H1 (cell line): ENCODE measurements around the gene BMP4. TPM values are rescaled to one million over a fixed set of nuclear protein-coding genes. Genes with fewer than 3 reads are reported as not detected.
A peak's percentile ranks its signal among the peaks of the same experiment; 100 is the strongest.

Experiments
- CTCF ChIA-PET: fragments of 300-600 bp; sonication (Branson Sonifier 250); formaldehyde crosslinking; loops from one replicate; lab custom pipeline; 2021; ENCODE audit not compliant: partially characterized antibody; lab: Charles Lee
- POLR2A ChIA-PET: fragments of 300-600 bp; sonication (Branson Sonifier 250); formaldehyde crosslinking; loops from one replicate; lab custom pipeline; 2021; ENCODE audit warnings: inconsistent platforms; ENCODE audit not compliant: partially characterized antibody; lab: Charles Lee
- DNase-seq, 2 experiments: peaks; one replicate each; pipeline versions ENCODE4 v3.0.0 to v3.0.0-alpha.2; 2010 to 2022; ENCODE audit warnings: low spot score in 2 of 2, low read depth in 1 of 2, mixed read lengths in 1 of 2
- FAIRE-seq: peaks from 2 replicates; lab custom pipeline; 2011; peaks lifted over from hg19 to GRCh38; lab: Jason Lieb, UNC
- H2AFZ ChIP-seq: 2 replicates; pipeline ENCODE4 v1.8.1; 2012; ENCODE audit warnings: low read length, inconsistent platforms
- H2AK5ac ChIP-seq: 2 replicates; pipeline ENCODE4 v1.6.1; 2013; ENCODE audit warnings: low read depth, low read length
- H2BK120ac ChIP-seq: replicated peaks from 2 replicates; pipeline ENCODE3; 2013; ENCODE audit warnings: low read depth, low read length, inconsistent platforms
- H2BK12ac ChIP-seq: 2 replicates; pipeline ENCODE4 v1.6.1; 2013; ENCODE audit warnings: low read depth, low read length
- H2BK15ac ChIP-seq: 2 replicates; pipeline ENCODE4 v1.6.1; 2013; ENCODE audit warnings: low read length
- H2BK20ac ChIP-seq: 2 replicates; pipeline ENCODE4 v1.6.1; 2013; ENCODE audit warnings: low read length
- H2BK5ac ChIP-seq: 2 replicates; pipeline ENCODE4 v1.6.1; 2013; ENCODE audit warnings: low read depth, low read length
- H3K14ac ChIP-seq: 2 replicates; pipeline ENCODE4 v1.6.1; 2013; ENCODE audit warnings: inconsistent platforms; ENCODE audit not compliant: insufficient read length
- H3K18ac ChIP-seq: 2 replicates; pipeline ENCODE4 v1.6.1; 2013; ENCODE audit warnings: low read length; ENCODE audit errors: extremely low read depth
- H3K23ac ChIP-seq: 2 replicates; pipeline ENCODE4 v1.6.1; 2013; ENCODE audit warnings: inconsistent platforms; ENCODE audit not compliant: insufficient read length
- H3K23me2 ChIP-seq: 2 replicates; pipeline ENCODE4 v1.6.1; 2013; ENCODE audit warnings: low read depth, low read length
- H3K27ac ChIP-seq: 2 replicates; pipeline ENCODE4 v1.6.1; 2011; ENCODE audit warnings: low read depth, low read length, inconsistent platforms
- H3K27me3 ChIP-seq, 4 experiments: replicated peaks in 1 of 4; 1 replicate in 1 of 4; 2 replicates in 3 of 4; pipeline versions ENCODE4 v1.6.1 to v1.8.1; 2011 to 2013; ENCODE audit warnings: low read length in 3 of 4, mild to moderate bottlenecking in 3 of 4, inconsistent platforms in 2 of 4, mixed read lengths in 2 of 4, moderate library complexity in 1 of 4; ENCODE audit not compliant: control insufficient read depth in 3 of 4, insufficient read depth in 3 of 4; ENCODE audit errors: extremely low read depth in 1 of 4
- H3K36me3 ChIP-seq, 4 experiments: 2 replicates each; pipeline versions ENCODE4 v1.6.1 to v1.8.1; 2011 to 2013; ENCODE audit warnings: mild to moderate bottlenecking in 4 of 4, low read length in 3 of 4, moderate library complexity in 2 of 4, control low read depth in 1 of 4, inconsistent platforms in 1 of 4; ENCODE audit not compliant: insufficient read depth in 4 of 4, control insufficient read depth in 2 of 4
- H3K4ac ChIP-seq: replicated peaks from 2 replicates; pipeline ENCODE3; 2013; ENCODE audit warnings: low read length, low read depth, mixed read lengths, inconsistent platforms; ENCODE audit not compliant: insufficient read length
- H3K4me1 ChIP-seq, 4 experiments: replicated peaks in 1 of 4; 1 replicate in 1 of 4; 2 replicates in 3 of 4; pipeline versions ENCODE4 v1.6.1 to v1.8.1; 2011 to 2013; ENCODE audit warnings: low read length in 3 of 4, inconsistent platforms in 2 of 4, mixed read lengths in 1 of 4; ENCODE audit not compliant: insufficient read depth in 4 of 4, control insufficient read depth in 3 of 4
- H3K4me2 ChIP-seq, 2 experiments: 2 replicates each; pipeline versions ENCODE4 v1.6.1 to v1.8.1; 2011 to 2013; ENCODE audit warnings: low read depth in 2 of 2, low read length in 2 of 2, control low read depth in 1 of 2, inconsistent platforms in 1 of 2, mild to moderate bottlenecking in 1 of 2; ENCODE audit not compliant: insufficient read depth in 1 of 2
- H3K4me3 ChIP-seq, 4 experiments: fragments of 200-600, 300-600 bp in 1 of 4; sonication (generic), shearing (Covaris generic), sonication (Bioruptor Twin) in 1 of 4; 2 replicates each; pipeline versions ENCODE4 v1.5.1 to v1.8.1; 2011 to 2016; ENCODE audit warnings: low read length in 4 of 4, low read depth in 3 of 4, control low read depth in 2 of 4, inconsistent platforms in 2 of 4, mild to moderate bottlenecking in 2 of 4, mixed read lengths in 1 of 4, moderate library complexity in 1 of 4; ENCODE audit not compliant: insufficient read depth in 2 of 4; ENCODE audit errors: extremely low read depth in 1 of 4
- H3K56ac ChIP-seq: replicated peaks from 2 replicates; pipeline ENCODE3; 2013; ENCODE audit warnings: low read depth, mild to moderate bottlenecking, mixed read lengths, low read length, inconsistent platforms; ENCODE audit not compliant: insufficient read length
- H3K79me1 ChIP-seq: 2 replicates; pipeline ENCODE4 v1.6.1; 2013; ENCODE audit warnings: low read depth, low read length, control low read depth
- H3K79me2 ChIP-seq, 2 experiments: 2 replicates each; pipeline versions ENCODE4 v1.6.1 to v1.8.1; 2012 to 2013; ENCODE audit warnings: low read length in 2 of 2, mild to moderate bottlenecking in 2 of 2, inconsistent platforms in 1 of 2; ENCODE audit not compliant: insufficient read depth in 2 of 2, control insufficient read depth in 1 of 2
- H3K9ac ChIP-seq, 4 experiments: replicated peaks in 1 of 4; 1 replicate in 1 of 4; 2 replicates in 3 of 4; pipeline versions ENCODE4 v1.6.1 to v1.8.1; 2011 to 2013; ENCODE audit warnings: low read depth in 3 of 4, low read length in 3 of 4, control low read depth in 2 of 4, mild to moderate bottlenecking in 2 of 4, moderate library complexity in 2 of 4, inconsistent platforms in 1 of 4; ENCODE audit errors: extremely low read depth in 1 of 4
- H3K9me3 ChIP-seq, 2 experiments: 2 replicates each; pipeline versions ENCODE4 v1.6.1 to v1.8.1; 2012 to 2013; ENCODE audit warnings: mild to moderate bottlenecking in 2 of 2, moderate library complexity in 2 of 2, control low read depth in 1 of 2, inconsistent platforms in 1 of 2, low read depth in 1 of 2, low read length in 1 of 2, mixed read lengths in 1 of 2; ENCODE audit not compliant: insufficient read depth in 2 of 2
- H4K20me1 ChIP-seq, 2 experiments: replicated peaks in 1 of 2; 2 replicates each; pipeline versions ENCODE3 to v1.8.1; 2011 to 2013; ENCODE audit warnings: inconsistent platforms in 2 of 2, low read length in 2 of 2, mild to moderate bottlenecking in 1 of 2; ENCODE audit not compliant: insufficient read depth in 2 of 2, control insufficient read depth in 1 of 2
- H4K5ac ChIP-seq: 2 replicates; pipeline ENCODE4 v1.6.1; 2013; ENCODE audit warnings: low read length, low read depth, mixed read lengths, inconsistent platforms; ENCODE audit not compliant: insufficient read length
- H4K8ac ChIP-seq: 2 replicates; pipeline ENCODE4 v1.8.0; 2013; ENCODE audit warnings: mild to moderate bottlenecking, moderate library complexity, low read length, inconsistent platforms; ENCODE audit not compliant: insufficient read depth; ENCODE audit errors: extremely low read depth
- H4K91ac ChIP-seq: replicated peaks from 2 replicates; pipeline ENCODE3; 2013; ENCODE audit warnings: low read length, mixed read lengths, inconsistent platforms; ENCODE audit not compliant: insufficient read length
- ASH2L ChIP-seq: fragments of 200-600, 300-600 bp; sonication (generic); IDR thresholded peaks from one replicate; pipeline ENCODE4 v1.7.1; 2017; ENCODE audit warnings: low read length
- CBX8 ChIP-seq: fragments of 300-800, 300-1000 bp; sonication (generic); IDR thresholded peaks from 2 replicates; pipeline ENCODE4 v1.7.1; 2016; ENCODE audit warnings: low read depth, low read length, borderline replicate concordance
- CTBP2 ChIP-seq: IDR thresholded peaks from 2 replicates; pipeline ENCODE4 v1.7.0; 2011; ENCODE audit warnings: borderline replicate concordance, mild to moderate bottlenecking, moderate library complexity, mixed read lengths, low read length; ENCODE audit not compliant: insufficient read depth, insufficient read length
- FOSL1 ChIP-seq: IDR thresholded peaks from 2 replicates; pipeline ENCODE4 v1.6.1; 2011; ENCODE audit warnings: mild to moderate bottlenecking, low read depth, low read length, moderate library complexity; ENCODE audit not compliant: insufficient read depth
- HDAC6 ChIP-seq: IDR thresholded peaks from one replicate; pipeline ENCODE4 v1.7.1; 2012; ENCODE audit warnings: low read depth, mild to moderate bottlenecking, inconsistent platforms, low read length, moderate library complexity
- NANOG ChIP-seq: IDR thresholded peaks from 2 replicates; pipeline ENCODE4 v1.6.1; 2011; ENCODE audit warnings: low read length, low read depth, mild to moderate bottlenecking, inconsistent platforms; ENCODE audit not compliant: insufficient read depth, poor library complexity, severe bottlenecking
- NRF1 ChIP-seq: IDR thresholded peaks from 2 replicates; pipeline ENCODE4 v1.6.1; 2011; ENCODE audit warnings: mild to moderate bottlenecking, low read depth, low read length, improper control_type of control experiment
- POU5F1 ChIP-seq: IDR thresholded peaks from 2 replicates; pipeline ENCODE4 v1.6.1; 2011; ENCODE audit warnings: low read depth, mild to moderate bottlenecking, low read length, moderate library complexity
- RFX5 ChIP-seq: IDR thresholded peaks from 2 replicates; pipeline ENCODE4 v1.6.1; 2011; ENCODE audit warnings: low read depth, low read length, improper control_type of control experiment, borderline replicate concordance
- SIN3A ChIP-seq, 2 experiments: IDR thresholded peaks in 1 of 2; conservative IDR thresholded peaks in 1 of 2; 2 replicates each; pipeline ENCODE4 v1.6.1; 2011 to 2012; ENCODE audit warnings: low read length in 2 of 2, improper control_type of control experiment in 1 of 2, low read depth in 1 of 2, mild to moderate bottlenecking in 1 of 2
- SUZ12 ChIP-seq: fragments of 200-600 bp; sonication (generic); IDR thresholded peaks from 2 replicates; pipeline ENCODE4 v1.6.1; 2012; ENCODE audit warnings: mild to moderate bottlenecking, inconsistent platforms, low read length, moderate library complexity, mixed read lengths
- TAF1 ChIP-seq: IDR thresholded peaks from 2 replicates; pipeline ENCODE4 v1.6.1; 2011; ENCODE audit warnings: mild to moderate bottlenecking, low read depth, low read length
- TEAD4 ChIP-seq: IDR thresholded peaks from 2 replicates; pipeline ENCODE4 v1.6.1; 2012; ENCODE audit warnings: low read depth, low read length, inconsistent platforms, mixed read lengths
- ZNF274 ChIP-seq: IDR thresholded peaks from 2 replicates; pipeline ENCODE4 v1.7.0; 2012; ENCODE audit warnings: low read length, borderline replicate concordance; ENCODE audit errors: extremely low read depth
- WGBS, 2 experiments: shearing (Covaris generic) in 1 of 2; methylation state at CpG; one replicate each; pipeline versions ENCODE4 v1.1.6 to v1.1.7; 2013 to 2015; ENCODE audit warnings: low lambda C conversion rate in 2 of 2, mixed read lengths in 2 of 2, inconsistent platforms in 1 of 2, low coverage in 1 of 2, missing lambda C conversion rate in 1 of 2; ENCODE audit not compliant: insufficient replicate concordance in 2 of 2, insufficient coverage in 1 of 2, insufficient read length in 1 of 2; ENCODE audit errors: extremely low coverage in 1 of 2, missing lambda C conversion rate in 1 of 2; 5-methylcytosine and 5-hydroxymethylcytosine counted together
- polyA plus RNA-seq, 7 experiments: library from polyadenylated mRNA; depleted of rRNA in 3 of 7; stranded (reverse) in 5 of 7; unstranded in 2 of 7; fragments of >200 nt in 5 of 7; fragments of 200-250 nt in 2 of 7; gene quantifications; 1 replicate in 5 of 7; 2 replicates in 1 of 7; 4 replicates in 1 of 7; pipeline versions ENCODE4 v1.2.1 to v1.2.3, GENCODE V29; 2011 to 2013; ENCODE audit warnings: missing spikeins in 2 of 7, mixed read lengths in 2 of 7
- total RNA-seq: library from RNA; stranded (reverse); fragmentation: NEBNext Ultra II Directional; extraction: Animal tissue kit (Norgen Biotek cat#: 25700); gene quantifications from 2 replicates; pipeline ENCODE4 v1.2.1, GENCODE V29; 2021

The BMP4 gene
- total and polyA plus RNA-seq, 2 of the 8 experiments (the other 6 are each of a cell fraction or from before 2014, with no cell fraction given) = 2.3 to 5.4 TPM

- Histone ChIP-seq H3K79me1 (no peaks in the 10 kb centered on the region), H3K9me3 (no peaks in the 10 kb centered on the region), H3K23me2 (peaks cover 8% of the 10 kb centered on the region), H2BK120ac (no peak overlapping the region), H2AFZ (no peak overlapping the region), H2AK5ac (no peak overlapping the region), H3K4me1 (peaks cover 3 to 24% (median 19%) of the 10 kb centered on the region in 4 experiments), H2BK5ac (no peak overlapping the region), H3K36me3 (peaks cover 0 to 10% (median 2%) of the 10 kb centered on the region in 4 experiments; a peak in 2 of 8 replicates), H2BK20ac (no peak overlapping the region), H3K27me3 (peaks cover 14 to 49% (median 41%) of the 10 kb centered on the region in 4 experiments), H3K4me2 (peak overlapping the region; percentile 77 to 96), H3K4ac (no peak overlapping the region), H3K56ac (no peak overlapping the region), H3K27ac (no peak overlapping the region), H4K20me1 (peaks cover 0 to 3% of the 10 kb centered on the region in 2 experiments), H4K91ac (no peak overlapping the region), H3K9ac (no peak overlapping the region), H3K4me3 (peak overlapping the region; percentile 45 to 67 (median 54); a peak in 6 of 8 replicates), H3K18ac (no peak overlapping the region; the same call in 1 of the 2 replicates), H3K14ac (no peak overlapping the region), H4K5ac (no peak overlapping the region), H4K8ac (no peak overlapping the region; the same call in 1 of the 2 replicates), H3K79me2 (no peaks in the 10 kb centered on the region), H2BK15ac (no peak overlapping the region), H2BK12ac (no peak overlapping the region), H3K23ac (no peak overlapping the region)
- no peak for FAIRE-seq
- ChIA-PET POLR2A (interaction anchor here (1.1 to 2.6 kb wide), 5 partner anchors 9 to 33 kb away, joined by 3 to 15 read pairs (median 4); partner anchors contain the start of gene BMP4), CTCF (interaction anchor here (0.6 to 2.6 kb wide), 9 partner anchors 9 to 408 kb away, joined by 3 to 13 read pairs (median 5); partner anchors contain the start of gene BMP4)
- peak in 1 of 2 experiments; percentile 53 for DNase-seq
- WGBS, 2 experiments = 12% methylated on average over 14 of the region's 14 CpGs; no CpG with 5 or more reads in 1 of the 2 experiments
- TF ChIP-seq ASH2L (no peak), SIN3A (conservative IDR thresholded peaks at IDR 0.05 in 1 of 2, IDR thresholded peaks at IDR 0.05 in 1 of 2; ENCODE audit: low read depth in 1 of 2, low read length in 2 of 2) (no peak), ZNF274 (no peak), TAF1 (no peak), TEAD4 (no peak), CTBP2 (no peak), CBX8 (no peak), FOSL1 (no peak), POU5F1 (no peak), NRF1 (no peak), RFX5 (no peak), SUZ12 (no peak), HDAC6 (no peak), NANOG (no peak)
Observed at GRCh38 chr14:53946071-53946403, 10.6 kb downstream of the BMP4 start.
